C4-2B (cell line): ENCODE data around the gene SLC9A9.

Source experiments
- H3K27ac ChIP-seq: fragments of 450-650 bp; 2 replicates; pipeline ENCODE4 v1.5.1; 2017
- CTCF ChIP-seq: fragments of 450-650 bp; conservative IDR thresholded peaks from 2 replicates; pipeline ENCODE4 v1.5.1; 2017; ENCODE audit warnings: mild to moderate bottlenecking
- ZFX ChIP-seq: fragments of 450-650 bp; IDR thresholded peaks from 2 replicates; pipeline ENCODE4 v1.6.1; 2017

SLC9A9 gene

GRCh38 chr3:143414571-143415253 lies 433.6 kb downstream of the SLC9A9 start:
- H3K27ac ChIP-seq, result no peak overlapping the region
- TF ChIP-seq ZFX, result no peak
- TF ChIP-seq CTCF, result no peak

- no peak overlapping the region for H3K27ac ChIP-seq
Observed at GRCh38 chr3:143413372-143413771, 434.9 kb downstream of the SLC9A9 start.

GRCh38 chr3:143412084-143412483 lies 436.2 kb downstream of the SLC9A9 start:
- no peak overlapping the region for H3K27ac ChIP-seq
- TF ChIP-seq CTCF (no peak), ZFX (no peak)

More at GRCh38 chr3:143413372-143413771, 434.9 kb downstream of the SLC9A9 start:
- TF ChIP-seq ZFX (no peak), CTCF (no peak)

- no peak overlapping the region for H3K27ac ChIP-seq
- no peak for TF ChIP-seq CTCF
- no peak for TF ChIP-seq ZFX
Observed at GRCh38 chr3:143410259-143410658, 438.0 kb downstream of the SLC9A9 start.

GRCh38 chr3:143408771-143409170 lies 439.5 kb downstream of the SLC9A9 start:
- no peak for TF ChIP-seq ZFX
- no peak for TF ChIP-seq CTCF
- H3K27ac ChIP-seq, result no peak overlapping the region

GRCh38 chr3:143402602-143403001 lies 445.7 kb downstream of the SLC9A9 start:
- H3K27ac ChIP-seq, result no peak overlapping the region
- no peak for TF ChIP-seq CTCF

- TF ChIP-seq ZFX (no peak), CTCF (no peak)
Observed at GRCh38 chr3:143396790-143397189, 451.5 kb downstream of the SLC9A9 start.

More at GRCh38 chr3:143396790-143397189, 451.5 kb downstream of the SLC9A9 start:
- no peak overlapping the region for H3K27ac ChIP-seq
